Stimulated activated CD4-positive, alpha-beta T cell treated with anti-CD3 and anti-CD28 coated beads, Interleukin-12 subunit alpha, Interleukin-12 subunit beta, amount 100 ng/mL, for 4 hours (primary cell): ENCODE data around the gene RNF112.
"Not testable (repeated sequence)": the region's sequence is repeated elsewhere in the genome, so short reads cannot be mapped to it uniquely, and the experiment has no call there.

Experiments
- DNase-seq: peaks from one replicate; pipeline ENCODE4 v3.0.0-alpha.2; 2020

The RNF112 gene

DNA sequence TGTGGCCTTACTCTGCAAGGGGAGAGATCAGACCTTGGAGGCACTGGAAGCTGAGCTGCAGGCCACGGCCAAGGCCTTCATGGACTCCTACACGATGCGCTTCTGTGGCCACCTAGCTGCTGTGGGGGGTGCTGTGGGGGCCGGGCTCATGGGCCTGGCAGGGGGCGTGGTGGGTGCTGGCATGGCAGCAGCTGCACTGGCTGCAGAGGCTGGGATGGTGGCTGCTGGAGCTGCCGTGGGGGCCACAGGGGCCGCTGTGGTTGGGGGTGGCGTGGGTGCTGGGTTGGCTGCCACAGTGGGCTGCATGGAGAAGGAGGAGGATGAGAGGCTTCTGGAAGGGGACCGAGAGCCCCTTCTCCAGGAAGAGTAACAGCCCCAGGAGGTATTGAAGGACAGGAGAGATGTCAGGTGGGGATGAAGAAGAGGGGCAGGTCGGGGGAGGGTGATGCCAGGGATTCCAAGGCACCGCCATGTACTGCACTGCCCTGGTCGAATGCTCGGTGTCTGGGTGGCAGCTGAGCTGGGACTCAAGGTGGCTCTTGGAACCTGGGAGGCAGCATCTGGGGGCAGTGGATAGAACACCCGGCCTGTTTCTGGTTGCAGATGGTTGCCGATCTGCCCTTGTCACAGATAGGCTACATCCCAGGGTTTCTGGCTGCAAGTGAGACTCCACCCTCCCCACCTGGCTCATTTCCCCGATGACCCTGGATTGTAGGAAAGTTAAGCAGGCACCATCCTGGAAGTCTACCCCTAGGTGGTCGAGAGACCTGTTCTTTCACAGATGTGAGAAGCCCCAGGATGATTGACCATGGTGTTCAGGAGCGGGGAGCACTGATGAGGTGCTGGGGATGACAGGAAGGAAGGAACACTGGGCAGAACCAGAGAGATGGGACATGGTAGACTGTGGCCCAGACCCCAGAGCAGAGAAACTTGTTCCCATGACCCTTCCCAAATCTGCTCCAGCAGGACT, 5.1 kb downstream of the RNF112 start:
- no peak for DNase-seq

DNA sequence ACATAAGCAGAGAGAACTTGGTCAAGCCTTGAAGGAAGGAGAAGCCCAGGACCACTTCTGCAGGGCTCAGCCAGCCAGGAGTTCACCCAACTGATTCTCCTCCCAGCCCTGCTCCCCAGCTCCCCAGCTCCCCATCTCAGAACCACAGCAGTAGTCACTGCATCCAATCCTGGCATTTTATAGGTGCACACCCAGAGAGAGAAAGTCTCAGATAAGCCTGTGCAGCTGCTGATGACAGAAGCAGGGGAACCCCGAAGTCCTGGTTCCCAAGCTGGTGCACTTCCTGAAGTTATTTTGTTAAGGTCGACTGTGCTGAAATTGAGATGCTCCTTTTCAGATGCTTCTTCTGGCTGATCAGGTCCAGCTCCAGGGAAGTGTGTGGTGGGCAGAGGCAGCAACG, 6.6 kb downstream of the RNF112 start:
- no peak for DNase-seq

DNA sequence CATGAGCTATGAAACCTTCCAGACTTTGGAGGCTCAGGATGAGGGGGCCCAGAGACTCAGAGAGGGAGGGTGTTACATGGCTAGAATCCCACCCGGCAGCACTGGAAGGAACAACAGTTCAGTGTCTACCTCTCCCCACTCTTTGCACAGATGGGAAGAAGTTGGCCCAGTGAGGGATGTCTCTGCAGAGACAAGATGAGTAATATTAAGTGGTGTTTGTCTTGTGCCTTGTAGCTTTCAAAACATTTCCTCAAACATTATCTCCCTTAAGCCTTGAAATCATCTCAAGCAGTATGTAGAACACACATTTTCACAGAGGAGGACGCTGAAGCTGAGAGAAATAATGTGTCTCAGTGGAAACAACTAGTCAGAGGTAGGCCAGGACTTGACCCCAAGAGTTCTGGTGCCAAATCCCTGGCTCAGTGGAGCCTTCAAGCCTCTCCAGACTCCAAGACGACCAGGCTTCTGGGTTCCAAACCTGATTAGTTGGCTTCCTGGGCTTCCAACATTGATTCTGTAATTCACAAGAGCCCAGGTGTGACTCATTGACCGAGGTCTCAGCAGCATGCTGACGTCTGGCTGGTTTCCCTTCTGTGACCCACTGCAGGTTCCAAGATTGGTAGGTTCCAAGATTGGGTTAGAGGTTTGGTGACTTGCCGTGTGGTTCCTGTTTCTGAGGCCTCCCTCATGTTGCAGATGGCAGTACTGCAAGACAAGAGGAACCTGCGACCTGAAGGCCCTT, 7.4 kb downstream of the RNF112 start:
- DNase-seq = no peak

DNA sequence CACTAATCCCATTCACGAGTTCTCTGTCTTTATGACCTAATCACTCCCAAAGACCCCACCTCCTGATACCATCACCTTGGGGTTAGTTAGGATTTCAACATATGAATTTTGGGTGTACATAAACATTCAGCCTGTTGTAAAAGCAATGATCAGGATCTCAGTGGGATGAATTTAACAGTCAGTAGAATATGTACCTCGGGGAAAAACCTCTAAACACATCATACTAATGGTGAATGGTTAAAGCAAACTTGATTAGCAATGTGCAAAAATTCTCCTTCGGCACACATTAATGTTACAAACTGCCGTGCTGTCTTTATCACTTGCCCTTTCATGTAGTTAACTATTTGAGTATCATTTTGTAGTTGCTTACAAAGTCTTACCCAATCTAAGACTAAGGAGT, 10.2 kb downstream of the RNF112 start:
- DNase-seq = no peak

DNA sequence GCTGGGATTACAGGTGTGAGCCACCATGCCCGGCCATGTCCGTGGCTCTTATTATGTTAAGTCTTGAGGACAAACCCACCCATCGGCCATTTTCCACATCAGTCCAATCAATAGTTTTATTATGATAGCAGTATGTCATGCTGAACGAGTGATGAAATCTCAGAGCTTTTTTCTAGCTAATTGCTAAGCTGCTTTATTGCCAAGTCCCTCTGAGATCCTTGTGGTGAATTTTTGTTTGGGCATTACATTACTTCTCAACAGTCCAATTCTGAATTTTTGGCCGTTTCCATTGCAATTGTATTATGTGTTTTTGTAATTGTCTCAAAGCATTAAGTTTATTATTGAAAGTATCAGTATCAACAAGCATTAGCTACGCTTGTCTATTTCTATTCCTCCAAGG, 10.9 kb downstream of the RNF112 start:
- no peak for DNase-seq

DNA sequence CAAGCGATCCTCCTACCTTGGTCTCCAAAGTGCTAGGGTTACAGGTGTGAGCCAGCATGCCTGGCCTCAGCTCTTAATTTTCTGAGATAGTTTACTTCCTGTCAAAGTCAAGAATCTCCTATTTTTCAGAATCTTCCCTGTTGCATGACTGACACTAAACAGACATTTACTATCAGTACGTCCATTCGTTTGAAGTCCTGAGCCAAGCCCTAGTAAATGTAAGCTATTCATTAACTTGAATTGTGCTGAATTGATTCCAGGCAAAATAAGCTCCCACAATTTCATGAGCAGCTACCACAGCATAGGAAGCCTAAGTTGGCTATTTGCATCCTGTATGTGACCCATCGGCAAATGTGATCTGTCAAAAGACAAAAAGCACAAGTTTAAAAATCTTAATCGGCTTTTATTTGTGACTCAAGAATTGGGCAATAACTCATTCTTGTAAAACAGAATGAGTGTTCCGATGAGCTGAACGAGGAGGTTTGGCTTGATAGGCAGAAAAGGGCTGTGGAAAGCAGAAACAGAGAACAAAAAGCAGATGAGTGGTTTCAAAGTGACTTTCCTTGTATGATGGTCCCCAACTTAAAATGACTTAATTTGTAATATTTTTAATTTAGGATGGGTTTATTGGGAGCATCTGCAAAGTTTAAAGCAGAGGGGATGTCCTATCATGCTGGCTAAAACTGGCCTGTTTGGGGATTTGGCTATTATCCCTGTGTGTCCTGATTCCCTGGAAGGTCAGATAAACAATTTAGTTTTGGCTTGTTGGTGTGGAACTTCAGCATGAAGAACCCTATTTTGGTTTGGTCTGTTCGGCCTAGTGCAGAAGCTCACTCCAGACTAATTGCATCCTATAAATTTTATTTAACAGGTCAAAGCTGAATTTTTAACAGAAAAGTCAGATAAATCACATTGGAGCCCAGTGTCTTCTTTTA, 14.2 kb downstream of the RNF112 start:
- DNase-seq = no peak

DNA sequence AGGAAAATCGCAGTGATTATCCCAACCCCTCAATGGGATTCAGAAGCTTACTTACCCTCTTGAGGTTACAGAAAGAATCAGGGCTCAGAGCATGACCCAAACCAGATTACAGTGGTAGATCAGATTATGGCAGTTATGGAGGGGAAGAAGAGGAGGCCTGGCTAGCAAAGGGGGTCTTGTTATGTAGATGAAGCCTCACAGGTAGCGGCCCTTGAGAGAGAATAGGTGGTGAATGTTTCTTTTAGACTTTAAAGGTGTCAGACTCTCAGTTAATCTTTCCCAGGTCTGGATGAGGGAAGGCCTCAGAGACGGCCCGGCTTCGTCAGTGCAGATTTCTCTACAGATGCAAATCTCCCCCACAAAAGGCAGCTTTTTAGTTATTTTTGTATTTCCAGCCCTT, 15.6 kb downstream of the RNF112 start:
- DNase-seq = no peak

DNA sequence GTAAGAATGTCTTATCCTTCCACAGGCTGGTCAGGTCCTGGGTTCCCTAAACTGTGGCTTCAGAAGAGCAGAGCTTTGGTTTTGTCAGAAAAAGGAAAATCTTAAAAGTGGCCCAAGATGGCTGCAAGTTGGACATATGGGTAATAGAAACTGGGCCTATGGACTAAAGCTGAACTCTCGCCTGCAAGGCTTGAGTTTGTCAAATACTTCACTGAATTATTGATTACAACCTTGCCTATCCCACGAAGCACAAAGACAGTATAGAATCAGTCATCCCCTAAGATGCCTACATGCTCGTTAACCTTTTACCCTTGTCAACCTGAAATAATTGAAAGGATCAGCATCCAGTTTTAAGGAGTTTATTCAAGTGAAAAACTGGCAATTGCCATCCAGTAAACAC, 20.7 kb downstream of the RNF112 start:
- DNase-seq = no peak

DNA sequence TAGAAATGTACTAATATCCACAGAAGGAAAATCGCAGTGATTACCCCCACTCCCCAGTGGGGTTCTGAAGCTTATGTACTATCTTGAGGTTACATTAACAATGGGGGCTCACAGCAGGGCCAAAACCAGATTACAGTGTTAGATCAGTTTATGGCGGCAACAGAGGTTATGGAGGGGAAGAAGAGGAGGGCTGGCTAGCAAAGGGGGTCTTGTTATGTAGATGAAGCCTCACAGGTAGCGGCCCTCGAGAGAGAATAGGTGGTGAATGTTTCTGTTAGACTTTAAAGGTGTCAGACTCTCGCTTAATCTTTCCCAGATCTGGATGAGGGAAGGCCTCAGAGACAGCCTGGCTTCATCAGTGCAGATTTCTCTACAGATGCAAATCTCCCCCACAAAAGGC, 22.2 kb downstream of the RNF112 start:
- no peak for DNase-seq

DNA sequence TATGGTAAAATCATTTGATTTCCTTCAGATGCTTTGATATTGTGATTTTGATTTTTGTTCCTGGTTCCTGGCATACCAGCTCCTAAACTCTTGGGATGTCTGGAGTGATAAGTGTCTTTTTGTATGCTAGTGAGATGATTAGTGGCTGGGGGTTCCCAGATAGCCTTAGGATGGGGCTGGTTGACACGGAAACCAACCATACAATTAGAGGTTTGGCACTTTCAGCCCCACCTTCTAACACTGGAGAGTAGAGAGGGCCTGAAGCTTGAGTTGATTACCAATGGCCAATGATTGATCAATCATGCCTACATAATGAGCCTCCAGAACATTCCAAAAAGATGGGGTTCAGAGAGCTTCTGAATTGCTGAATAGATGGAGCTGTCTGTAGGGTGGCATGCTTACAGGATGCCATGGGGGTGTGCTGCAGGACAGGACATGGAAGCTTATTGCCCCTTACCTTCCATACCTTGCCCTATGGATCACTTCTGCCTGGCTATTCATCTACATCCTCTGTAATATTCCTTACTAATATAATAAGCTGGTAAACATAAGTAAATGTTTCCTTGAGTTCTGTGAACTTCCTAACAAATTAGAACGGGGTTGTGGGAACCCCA, 22.8 kb downstream of the RNF112 start:
- no peak for DNase-seq

DNA sequence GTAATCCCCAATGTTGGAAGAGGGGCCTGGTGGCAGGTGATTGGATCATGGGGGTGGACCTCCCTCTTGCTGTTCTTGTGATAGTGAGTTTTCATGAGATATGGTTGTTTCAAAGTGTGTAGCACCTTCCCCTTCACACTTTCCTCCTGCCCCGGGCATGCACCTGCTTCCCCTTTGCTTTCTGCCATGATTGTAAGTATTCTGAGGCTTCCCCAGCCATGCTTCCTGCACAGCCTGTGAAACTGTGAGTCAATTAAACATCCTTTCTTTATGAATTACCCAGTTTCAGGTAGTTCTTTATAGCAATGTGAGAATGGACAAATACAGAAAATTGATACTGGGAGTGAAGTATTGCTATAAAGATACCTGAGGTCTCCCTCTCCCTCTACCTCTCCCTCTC, 29.4 kb downstream of the RNF112 start:
- DNase-seq = no peak

DNA sequence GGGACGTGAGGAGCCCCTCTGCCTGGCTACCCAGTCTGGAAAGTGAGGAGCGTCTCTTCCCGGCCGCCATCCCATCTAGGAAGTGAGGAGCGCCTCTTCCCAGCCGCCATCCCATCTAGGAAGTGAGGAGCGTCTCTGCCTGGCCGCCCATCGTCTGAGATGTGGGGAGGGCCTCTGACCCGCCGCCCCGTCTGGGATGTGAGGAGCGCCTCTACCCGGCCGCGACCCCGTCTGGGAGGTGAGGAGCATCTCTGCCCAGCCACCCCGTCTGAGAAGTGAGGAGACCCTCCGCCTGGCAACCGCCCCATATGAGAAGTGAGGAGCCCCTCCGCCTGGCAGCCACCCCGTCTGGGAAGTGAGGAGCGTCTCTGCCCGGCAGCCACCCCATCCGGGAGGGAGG, 30.3 kb downstream of the RNF112 start:
- not testable (repeated sequence) for DNase-seq

DNA sequence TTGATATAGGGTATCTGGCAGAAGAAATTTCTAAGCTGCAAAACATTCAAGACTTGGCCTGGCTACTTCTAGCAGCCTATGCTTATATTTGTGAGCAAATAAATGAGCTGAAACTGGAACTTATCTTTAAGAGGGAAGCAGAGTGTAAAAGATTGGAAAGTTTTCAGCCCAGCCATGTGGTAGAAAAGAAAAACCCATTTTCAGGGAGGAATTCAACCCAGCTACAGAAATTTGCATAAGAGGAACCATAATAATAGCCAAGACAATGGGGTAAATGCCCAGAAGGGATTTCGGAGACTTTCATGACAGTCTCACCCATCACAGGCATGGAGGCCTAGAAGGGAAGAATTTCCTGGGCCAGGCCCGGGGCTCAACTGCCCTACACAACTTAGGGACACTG, 31.7 kb downstream of the RNF112 start:
- DNase-seq = no peak

DNA sequence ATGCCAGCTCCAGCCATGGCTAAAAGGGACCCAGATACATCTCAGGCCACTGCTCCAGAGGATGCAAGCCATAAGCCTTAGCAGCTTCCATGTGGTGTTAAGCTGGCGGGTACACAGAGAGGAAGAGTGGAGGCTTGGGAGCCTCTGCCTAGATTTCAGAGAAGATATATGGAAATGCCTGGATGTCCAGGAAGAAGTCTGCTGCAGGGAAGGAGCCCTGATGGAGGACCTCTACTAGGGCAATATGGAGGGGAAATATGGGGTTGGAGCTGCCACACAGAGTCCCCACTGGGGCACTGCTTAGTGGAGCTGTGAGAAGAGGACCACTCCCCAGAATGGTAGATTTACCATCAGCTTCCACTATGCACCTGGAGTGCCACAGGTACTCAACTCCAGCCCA, 32.1 kb downstream of the RNF112 start:
- no peak for DNase-seq

DNA sequence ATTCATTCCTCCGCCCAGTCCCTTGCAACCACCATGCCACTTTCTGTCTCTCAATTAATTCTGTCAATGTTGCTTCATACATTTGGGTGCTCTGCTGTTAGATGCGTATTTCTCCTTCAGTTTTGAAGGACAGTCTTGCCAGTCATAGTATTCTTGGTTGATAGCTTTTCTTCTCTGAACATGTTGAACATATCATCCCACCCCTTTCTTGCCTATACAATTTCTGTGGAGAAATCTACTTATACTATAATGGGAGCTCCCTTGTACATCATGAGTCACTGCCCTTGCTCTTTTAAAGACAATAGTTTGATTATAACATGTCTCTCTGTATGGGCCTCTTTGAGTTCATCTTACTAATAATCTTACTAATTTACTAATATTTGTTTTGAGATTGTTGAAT, 34.1 kb downstream of the RNF112 start:
- DNase-seq = no peak

DNA sequence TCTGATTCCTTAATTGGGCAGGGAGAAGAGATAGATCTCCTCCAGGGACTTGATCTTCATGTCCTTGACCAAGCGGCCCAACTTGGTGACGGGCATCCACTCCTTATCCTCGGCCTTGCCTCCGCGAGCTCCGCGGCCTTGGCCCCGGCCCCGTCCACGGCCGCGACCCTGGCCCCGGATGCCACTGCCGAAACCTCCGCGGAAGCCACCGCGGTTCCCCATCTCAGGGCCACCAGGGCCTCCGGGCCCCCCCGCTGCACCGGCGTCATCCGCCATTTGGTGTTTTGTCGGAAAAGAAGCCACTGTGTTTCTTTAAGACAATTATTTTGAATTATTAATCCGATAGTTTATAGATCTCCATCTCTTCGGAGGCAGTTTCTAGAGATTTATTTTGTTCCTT, 35.5 kb downstream of the RNF112 start:
- not testable (repeated sequence) for DNase-seq

DNA sequence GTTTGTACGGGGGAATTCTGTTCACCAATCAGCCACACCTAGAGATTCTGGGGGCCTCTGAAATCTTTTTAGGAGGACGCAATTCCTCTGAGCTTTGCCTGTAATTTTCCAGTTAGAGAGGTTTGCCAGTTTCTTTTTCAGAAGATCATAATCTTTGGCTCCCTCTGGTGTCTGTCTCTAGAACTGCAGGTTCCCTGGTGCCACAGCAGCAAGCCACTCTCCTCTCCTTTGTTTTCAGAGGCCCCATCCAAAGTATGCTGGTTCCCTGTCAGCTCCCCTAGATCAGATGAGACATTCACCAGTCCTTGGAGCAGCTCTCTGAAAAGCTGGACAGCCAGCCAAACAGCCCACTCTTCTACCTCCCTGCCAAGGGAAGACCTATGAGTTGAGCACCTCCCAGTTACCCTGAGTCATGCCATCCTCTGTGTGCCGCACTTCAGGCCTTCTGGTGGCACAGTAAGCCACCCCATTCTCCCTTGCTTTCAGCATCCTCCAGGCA, 36.1 kb downstream of the RNF112 start:
- peak; percentile 54 for DNase-seq

DNA sequence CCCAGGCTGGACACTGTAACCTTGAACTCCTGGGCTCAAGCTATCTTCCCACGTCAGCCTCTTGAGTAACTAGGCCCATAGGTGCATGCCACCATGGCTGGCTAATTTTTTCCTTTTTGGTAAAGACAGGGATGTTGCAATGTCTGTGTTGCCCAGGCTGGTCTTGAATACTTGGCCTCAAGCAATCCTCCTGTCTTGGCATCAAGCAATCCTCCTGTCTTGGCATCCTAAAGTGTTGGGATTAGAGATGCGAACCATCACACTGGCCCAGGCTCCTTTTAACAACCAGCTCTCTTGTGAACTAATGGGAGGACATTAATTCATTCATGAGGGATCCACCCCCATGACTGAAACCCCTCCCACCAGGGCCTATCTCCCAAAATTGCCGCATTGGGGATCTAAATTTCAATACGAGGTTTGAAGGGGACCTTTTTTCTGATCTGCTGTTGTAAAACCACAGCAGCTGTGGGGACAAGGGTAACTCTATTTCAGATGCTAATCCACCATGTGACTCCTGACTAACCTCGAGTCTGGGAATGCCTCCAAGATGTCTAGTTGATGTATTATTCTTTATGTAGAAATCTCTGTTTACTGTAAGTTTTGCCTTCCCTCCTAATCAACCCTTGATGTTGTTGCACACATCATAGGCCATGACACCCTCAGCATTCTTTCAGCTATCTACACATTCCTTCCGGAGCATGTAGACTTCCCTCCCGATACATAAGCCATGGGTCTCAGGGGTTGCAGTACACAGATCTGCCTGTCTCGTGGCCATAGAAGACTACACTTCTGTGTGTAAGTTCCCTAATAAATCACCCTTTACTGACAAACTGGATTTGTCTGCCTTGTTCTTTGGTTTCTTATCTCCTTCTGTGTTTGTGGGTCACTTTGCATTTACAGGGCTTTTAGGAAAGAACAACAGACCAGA, 37.6 kb downstream of the RNF112 start:
- DNase-seq = no peak

DNA sequence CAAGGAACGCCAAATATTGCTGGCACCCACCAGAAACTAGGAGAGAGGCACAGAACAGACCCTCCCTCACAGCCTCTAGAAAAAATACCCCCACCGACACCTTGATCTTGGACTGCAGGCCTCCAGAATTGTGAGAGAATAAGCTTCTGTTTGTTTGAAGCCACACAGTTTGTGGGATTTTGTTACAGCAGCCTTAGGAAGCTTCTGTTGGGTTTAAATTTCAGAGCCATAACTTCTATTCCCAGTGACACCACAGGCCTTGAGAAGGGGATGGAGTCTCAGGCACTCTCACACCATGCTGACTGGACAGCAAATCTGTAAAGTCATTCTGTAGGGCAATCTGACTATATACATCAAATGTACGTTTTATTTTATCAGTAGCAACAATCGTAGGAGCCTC, 38.6 kb downstream of the RNF112 start:
- no peak for DNase-seq

DNA sequence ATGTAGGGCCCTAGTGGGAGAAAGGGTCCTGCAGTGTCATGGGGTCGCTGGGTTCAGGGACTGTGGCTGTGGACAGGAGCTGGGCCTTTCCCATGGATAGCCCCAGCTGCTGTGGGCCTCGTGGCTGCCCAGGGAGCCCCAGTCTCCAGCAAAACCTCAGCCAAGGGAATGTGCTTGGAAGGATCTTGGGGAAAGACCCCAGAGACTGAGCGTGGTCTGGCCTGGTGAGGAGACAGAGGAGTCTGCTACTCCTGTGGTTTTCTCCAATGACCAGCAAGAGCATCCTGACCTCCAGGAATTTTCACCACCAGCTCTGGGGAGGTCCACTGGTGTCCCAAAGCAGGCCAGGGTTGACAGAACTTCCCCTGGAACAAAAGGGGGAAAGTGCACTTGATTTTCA, 42.3 kb downstream of the RNF112 start:
- DNase-seq = no peak

DNA sequence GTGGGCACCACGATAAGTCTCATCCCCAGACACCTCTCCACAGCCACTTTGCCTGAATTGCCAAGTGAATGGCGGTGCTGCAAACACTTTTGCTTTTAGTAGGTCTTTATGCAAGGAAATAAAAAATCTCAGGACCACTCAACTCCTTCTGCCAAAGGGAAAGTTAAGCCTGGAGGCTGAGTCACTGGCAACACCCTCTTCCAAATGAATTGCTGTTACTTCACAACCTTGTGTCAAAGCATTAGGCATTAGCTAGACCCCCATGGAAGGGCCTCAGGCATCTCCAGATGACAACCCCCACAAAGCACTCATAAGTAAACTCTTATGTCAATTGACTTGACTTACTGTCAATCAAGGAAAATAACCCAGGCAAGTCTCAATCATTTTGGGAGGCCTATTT, 43.0 kb downstream of the RNF112 start:
- DNase-seq = no peak
